CD4-positive, alpha-beta T cell treated with Interferon gamma for 1 hour (primary cell): ENCODE measurements around the gene GMPPB.
"Not testable (repeated sequence)": the region's sequence is repeated elsewhere in the genome, so short reads cannot be mapped to it uniquely, and the experiment has no call there.

Experiments
- DNase-seq: peaks from one replicate; pipeline ENCODE4 v3.0.0-alpha.2; 2020

The GMPPB gene

GRCh38 chr3:49689046-49689907 lies 34.5 kb downstream of the GMPPB start, which contains the start of the genes MST1 and RNF123:
Gene MST1, minus strand, starts transcription at chr3:49689474. Its CDS starts 783 bp downstream, at chr3:49688691.
Gene RNF123, plus strand, starts transcription at chr3:49689557. Its CDS starts 1,609 bp downstream, at chr3:49691166.
- peak; percentile 88 for DNase-seq

GRCh38 chr3:49688338-49689045 lies 35.3 kb downstream of the GMPPB start:
- not testable (repeated sequence) for DNase-seq

GRCh38 chr3:49687424-49687795 lies 36.3 kb downstream of the GMPPB start:
- DNase-seq, result not testable (repeated sequence)

- DNase-seq, result peak; percentile 32
Observed at GRCh38 chr3:49686769-49687423, 36.9 kb downstream of the GMPPB start.

- DNase-seq, result not testable (repeated sequence)
Observed at GRCh38 chr3:49686346-49686745, 37.4 kb downstream of the GMPPB start.

GRCh38 chr3:49685846-49686245 lies 37.9 kb downstream of the GMPPB start:
- not testable (repeated sequence) for DNase-seq

- not testable (repeated sequence) for DNase-seq
Observed at GRCh38 chr3:49685103-49685502, 38.6 kb downstream of the GMPPB start.

- not testable (repeated sequence) for DNase-seq
Observed at GRCh38 chr3:49684453-49684852, 39.3 kb downstream of the GMPPB start.

- DNase-seq, result no peak
Observed at GRCh38 chr3:49683162-49683561, 40.6 kb downstream of the GMPPB start.

- DNase-seq, result no peak
Observed at GRCh38 chr3:49681543-49681942, 42.2 kb downstream of the GMPPB start.

GRCh38 chr3:49681232-49681522 lies 42.6 kb downstream of the GMPPB start:
- no peak for DNase-seq

GRCh38 chr3:49680493-49681231 lies 43.1 kb downstream of the GMPPB start:
- no peak for DNase-seq

- no peak for DNase-seq
Observed at GRCh38 chr3:49675912-49676311, 47.8 kb downstream of the GMPPB start.

- DNase-seq, result no peak
Observed at GRCh38 chr3:49674497-49674983, 49.2 kb downstream of the GMPPB start.

GRCh38 chr3:49673715-49674496 lies 49.8 kb downstream of the GMPPB start, which contains the start of gene APEH:
Gene APEH, plus strand, starts transcription at chr3:49674351. Its CDS starts 51 bp downstream, at chr3:49674402.
- DNase-seq, result peak; percentile 97

- no peak for DNase-seq
Observed at GRCh38 chr3:49673121-49673714, 50.5 kb downstream of the GMPPB start.

GRCh38 chr3:49671291-49672288 lies 52.2 kb downstream of the GMPPB start:
- DNase-seq, result peak; percentile 60

- DNase-seq, result no peak
Observed at GRCh38 chr3:49670940-49671290, 52.8 kb downstream of the GMPPB start.
